HG03354 (cell line): Measurements from ENCODE around the gene NIN.
"Not testable (repeated sequence)": the region's sequence is repeated elsewhere in the genome, so short reads cannot be mapped to it uniquely, and the experiment has no call there.

Experiments
- ATAC-seq: cut with Tn5 transposase; IDR thresholded peaks from one replicate; pipeline ENCODE4 v1.9.1; 2021; ENCODE audit warnings: mild to moderate bottlenecking; ENCODE audit not compliant: unreplicated experiment, poor library complexity, severe bottlenecking

The NIN gene

DNA sequence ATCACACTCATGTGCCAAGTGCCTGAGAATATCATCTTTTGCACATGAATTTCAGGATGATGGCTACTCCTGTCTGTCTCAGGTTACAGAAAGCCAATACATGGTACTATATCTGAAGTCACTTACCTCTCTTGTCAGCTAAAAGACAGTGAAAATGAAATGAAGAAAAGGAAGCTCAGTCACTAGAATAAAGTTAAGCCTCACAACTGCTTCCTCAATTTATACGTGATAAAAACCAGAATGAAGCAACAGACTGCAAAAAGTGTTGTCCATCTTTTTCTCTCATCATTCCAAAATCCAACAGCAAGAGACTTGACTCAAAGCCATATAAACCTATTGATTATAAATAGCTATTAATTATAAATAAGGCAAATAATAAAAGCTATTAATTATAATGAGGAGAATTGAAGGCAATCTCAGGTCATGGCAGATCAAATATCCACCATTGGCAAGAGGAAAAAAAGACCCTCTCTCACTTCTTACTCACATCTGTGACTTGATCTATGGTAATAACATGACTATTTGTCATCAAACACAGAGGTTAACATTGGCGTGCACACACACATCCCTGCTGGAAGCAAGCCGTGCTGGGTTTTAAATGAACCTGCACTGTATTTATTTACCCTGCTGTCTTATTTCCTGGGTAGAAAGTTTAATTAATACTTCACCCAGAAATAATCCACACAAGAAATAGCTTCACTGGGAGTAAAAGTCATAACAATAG lies 10.0 kb downstream of the NIN start:
- ATAC-seq = no peak

DNA sequence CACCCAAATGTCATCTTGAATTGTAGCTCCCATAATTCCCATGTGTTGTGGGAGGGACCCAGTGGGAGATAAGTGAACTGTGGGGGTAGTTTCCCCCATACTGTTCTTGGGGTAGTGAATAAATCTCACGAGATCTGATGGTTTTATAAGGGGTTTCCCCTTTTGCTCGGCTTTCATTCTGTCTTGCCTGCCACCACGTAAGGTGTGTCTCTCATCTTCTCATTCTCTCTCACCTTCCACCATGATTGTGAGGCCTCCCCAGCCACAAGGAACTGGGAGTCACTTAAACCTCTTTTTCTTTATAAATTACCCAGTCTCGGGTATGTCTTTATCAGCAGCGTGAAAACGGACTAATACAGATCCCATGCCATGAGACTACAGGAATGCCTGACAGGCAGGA lies 11.7 kb downstream of the NIN start:
- not testable (repeated sequence) for ATAC-seq

DNA sequence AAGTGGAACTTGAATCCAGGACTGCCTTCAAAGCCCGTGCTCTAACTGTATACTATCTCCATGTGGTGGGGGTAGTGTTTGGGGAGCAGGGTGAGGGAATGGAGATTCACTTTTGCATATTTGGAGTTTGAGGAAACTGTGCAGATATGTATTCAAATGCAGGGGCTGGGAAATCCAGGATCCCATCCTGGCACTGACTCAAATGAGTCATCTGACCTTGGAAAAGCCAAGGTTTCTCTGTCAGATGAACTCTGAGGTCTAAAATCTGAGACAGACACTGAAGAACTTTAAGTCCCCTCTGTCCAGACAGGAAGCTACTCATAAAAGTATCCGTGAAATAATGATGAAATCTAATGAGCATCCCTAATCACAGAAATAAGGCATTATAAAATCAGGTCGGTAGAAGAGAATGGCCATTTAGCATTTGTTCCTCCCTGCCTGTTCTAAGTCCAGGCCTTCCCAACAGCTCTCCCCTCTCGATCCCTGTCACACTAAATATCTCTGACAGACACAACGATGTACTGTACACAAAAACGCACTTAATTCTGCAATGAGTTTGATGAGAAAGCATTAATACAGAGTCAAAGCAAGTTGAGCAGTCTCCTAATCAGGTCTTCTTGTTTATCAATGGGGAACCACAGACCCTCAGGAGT lies 14.4 kb downstream of the NIN start:
- no peak for ATAC-seq

DNA sequence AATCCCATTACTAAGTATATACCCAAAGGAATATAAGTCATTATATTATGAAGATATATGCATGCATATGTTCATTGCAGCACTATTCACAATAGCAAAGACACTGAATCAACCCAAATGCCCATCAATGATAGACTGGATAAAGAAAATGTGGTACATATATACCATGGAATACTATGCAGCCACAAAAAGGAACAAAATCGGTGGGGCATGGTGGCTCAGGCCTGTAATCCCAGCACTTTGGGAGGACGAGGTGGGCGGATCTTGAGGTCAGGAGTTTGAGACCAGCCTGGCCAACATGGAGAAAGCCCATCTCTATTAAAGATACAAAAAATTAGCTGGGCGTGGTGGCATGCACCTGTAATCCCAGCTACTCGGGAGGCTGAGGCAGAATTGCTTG lies 15.4 kb downstream of the NIN start:
- ATAC-seq = not testable (repeated sequence)

DNA sequence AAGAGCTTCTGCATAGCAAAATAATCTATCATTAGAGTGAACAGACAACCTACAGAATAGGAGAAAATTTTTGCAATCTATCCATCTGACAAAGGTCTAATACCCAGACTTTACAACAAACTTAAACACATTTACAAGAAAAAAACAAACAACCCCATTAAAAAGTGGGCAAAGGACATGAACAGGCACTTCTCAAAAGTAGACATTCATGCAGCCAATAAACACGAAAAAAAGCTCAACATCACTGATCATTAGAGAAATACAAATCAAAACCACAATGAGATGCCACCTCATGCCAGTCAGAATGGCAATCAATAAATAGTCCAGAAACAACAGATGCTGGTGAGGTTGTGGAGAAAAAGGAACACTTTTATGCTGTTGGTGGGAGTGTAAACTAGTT lies 15.9 kb downstream of the NIN start:
- ATAC-seq = not testable (repeated sequence)

DNA sequence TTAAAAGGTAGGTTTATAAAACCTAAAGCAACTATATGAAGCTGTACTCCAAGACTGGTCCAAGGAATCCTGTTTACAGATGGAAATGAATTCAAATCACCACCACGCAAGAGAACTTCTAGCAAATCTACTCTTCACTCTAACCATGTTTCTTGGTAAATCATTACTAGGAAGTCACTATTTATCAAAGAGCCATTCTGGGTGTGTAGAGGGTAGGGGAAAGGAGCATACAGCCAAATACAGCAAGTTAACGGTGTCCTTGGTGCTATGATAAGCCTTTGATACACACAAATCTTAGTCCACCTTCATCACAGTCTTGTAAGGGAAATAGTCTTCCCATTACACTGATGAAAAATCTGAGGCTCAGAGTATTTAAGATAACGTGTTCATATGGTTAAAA lies 16.8 kb downstream of the NIN start:
- ATAC-seq = no peak

DNA sequence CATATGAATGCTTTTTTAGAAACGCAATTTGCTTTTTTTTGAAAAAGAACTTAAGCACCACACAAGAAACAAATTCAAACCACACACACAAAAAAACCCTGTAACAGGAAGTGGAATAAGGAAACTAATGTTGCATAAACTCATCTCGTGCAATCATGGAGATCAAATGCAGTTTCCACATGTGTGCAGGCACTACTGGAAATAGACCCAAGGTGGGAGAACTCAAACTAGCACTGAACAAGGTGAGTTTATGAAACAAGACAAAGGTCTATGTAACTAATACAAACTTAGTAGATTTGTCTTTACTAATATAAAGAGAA lies 17.5 kb downstream of the NIN start:
- ATAC-seq = peak; percentile 71

DNA sequence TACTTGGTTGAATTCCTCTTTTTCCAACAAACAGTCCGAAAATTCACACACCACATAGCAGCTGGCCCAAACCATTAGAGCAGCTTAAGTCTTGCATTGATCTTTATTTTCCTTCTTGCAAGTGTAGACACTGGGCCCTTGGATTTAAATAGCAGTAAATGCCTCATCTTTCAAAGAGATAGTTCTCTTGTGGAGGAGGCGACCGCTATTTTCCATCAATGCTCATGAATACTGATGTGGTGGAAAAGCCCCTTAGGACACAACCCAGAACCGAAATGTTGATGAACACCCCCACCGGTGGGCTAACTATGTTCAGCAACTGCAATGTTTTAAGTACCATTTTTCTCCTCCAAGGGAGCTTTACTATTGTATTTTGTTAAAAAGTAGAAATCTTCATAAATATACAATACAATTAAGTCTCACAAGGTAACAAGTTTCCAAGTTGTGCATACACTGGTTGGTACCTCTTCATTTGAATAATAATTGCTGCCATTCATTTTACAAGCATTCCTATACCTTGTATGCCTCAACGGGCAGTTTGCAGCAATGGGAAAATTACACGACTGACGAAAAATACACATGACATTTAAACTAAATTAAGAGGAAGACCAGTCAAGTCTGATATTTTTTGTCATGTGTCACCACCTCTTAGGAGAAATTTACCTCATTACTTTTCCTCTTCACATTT lies 18.0 kb downstream of the NIN start:
- peak; percentile 35 for ATAC-seq

DNA sequence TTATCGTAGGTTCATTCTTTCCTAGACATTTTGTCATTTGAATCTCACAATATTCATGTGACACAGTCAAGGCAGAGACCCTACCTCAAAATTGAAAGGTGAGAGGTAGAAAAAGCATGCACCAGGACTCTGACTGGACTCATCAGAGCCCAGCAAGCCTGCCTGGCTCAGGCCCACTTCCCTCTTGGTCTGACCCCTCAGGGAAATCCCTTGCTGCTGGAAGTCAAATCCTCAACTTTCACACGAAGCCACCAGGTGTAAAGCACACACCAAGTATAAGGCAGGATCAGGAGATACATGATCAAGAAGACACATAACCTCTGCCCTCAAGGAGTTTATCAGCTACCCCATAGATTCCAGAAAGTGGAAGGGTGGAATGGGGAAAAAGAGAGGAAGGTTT lies 18.8 kb downstream of the NIN start:
- no peak for ATAC-seq

DNA sequence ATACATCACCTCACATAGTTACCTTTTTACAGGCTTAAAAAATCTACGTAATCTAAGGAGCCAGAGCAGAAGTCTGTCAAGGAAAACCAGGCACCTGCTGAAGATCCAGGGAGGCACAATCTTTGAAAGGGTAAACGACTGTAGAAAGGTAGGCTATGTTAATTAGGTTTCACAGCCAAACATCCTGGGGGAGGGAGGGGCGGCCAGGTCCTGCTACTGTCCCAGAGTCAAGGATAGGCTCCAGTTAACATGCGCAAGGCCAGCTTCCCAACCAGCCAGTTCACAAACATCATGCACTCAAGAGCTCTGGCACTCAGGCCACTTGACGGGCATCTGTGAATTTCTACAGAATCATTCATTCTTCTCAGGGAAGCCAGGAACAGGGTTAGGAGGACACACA lies 22.9 kb downstream of the NIN start:
- no peak for ATAC-seq

DNA sequence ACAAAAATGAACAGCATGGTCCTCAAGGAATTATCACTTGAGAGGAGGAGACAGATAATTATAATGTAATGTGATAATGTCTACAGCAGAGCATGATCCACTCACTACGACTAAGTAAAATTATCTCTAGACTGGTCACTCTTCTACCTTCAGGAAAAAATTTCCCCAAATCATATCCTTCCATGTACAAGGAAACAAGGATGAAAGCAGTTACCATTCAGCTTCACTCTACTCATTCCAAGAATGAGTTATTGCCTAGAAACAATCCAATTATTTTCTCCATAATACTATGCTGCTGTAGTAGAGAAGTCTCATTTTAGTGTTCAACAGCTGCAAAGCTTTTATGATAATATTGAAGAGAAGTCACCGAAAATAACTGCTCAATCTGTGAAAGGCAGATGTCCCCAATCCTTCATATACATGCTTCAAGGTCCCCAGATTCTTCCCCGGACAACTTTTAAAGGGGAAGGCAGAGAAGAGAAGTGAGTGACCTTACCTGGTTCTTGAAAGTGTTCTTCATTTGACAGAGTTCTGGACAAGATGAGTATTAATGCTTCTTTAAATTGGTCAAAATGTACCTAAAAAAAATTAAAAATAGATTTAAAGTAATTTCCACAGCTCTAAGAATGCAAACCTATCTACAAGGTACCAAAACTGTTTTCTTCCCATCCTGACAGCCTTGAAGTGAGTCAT lies 24.6 kb downstream of the NIN start:
- no peak for ATAC-seq

DNA sequence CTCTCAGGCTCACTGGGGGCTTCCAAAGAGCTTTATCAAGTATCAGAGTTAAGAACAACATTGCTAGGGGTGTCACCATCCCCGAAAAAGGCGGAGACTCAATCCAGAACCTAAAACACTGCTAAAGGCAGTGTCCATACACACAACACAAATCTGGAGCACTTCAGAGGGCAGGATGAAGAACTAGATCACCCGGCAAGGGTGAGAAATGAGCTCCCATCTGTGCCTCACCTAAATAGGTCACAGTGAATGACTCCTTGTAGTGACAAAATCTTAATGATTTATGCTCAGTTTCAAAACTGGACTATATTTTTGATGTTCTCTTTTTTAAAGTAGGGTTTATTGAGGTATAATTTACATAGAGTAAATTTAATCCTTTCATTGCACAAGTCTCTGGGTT lies 25.6 kb downstream of the NIN start:
- no peak for ATAC-seq

DNA sequence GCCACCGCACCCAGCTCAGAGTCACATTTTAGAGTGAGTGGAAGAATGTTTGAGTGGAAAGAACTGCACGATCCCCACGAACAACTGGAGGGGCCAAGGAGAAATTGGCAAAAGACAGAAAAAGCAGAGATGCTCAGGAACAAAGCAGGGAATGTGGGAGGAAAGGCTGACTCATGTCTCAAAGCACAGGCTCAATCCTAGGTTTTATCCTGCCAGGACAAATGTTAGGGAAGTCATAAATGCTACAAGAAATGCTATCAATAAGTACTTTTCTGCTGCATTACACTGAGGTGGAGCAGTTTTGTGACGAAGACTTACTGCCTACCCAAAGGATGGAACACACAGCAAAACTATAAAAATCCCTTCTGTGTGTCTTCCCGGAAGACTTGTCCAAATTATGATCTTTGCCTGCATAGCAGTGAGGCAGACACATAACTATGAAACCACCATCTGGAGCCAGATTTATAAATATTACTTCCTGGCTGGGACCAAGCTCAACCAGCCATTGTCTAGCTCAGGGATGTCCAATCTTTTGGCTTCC lies 26.7 kb downstream of the NIN start:
- ATAC-seq = no peak

DNA sequence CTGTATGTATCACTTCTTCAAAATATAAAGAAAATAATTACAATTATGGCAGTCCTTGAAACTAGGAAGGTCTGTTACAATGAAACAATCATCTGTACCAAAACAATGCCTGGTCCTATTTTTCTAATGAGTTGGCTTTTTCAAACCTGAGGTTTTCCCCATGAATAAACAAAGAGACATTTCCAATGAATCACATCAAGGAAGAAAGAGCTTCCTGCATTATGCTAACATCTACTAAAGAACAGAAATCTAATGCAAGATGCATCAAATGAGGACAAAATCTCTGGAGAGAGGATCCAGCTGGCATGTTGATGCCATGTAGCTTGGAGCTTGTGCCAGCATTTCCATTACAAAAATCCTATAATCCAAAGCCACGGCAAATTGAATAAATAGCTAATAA lies 29.3 kb downstream of the NIN start:
- no peak for ATAC-seq

DNA sequence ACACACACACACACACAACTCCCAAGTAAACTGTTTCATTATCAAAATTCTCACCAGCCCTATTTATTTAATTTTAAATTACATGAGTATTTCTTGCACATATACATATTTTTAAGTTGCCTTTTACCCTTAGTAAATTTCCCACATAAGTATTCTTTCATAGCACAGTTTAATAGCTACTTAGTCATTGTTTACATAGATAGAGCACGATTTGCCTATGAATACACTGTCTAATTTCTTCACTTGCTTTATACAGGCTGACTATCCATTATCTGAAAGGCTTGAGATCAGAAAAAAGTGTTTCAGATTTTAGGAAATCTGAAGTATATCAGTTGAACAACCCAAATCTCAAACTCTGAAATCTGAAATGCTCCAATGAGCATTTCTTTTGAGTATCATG lies 30.9 kb downstream of the NIN start:
- no peak for ATAC-seq

DNA sequence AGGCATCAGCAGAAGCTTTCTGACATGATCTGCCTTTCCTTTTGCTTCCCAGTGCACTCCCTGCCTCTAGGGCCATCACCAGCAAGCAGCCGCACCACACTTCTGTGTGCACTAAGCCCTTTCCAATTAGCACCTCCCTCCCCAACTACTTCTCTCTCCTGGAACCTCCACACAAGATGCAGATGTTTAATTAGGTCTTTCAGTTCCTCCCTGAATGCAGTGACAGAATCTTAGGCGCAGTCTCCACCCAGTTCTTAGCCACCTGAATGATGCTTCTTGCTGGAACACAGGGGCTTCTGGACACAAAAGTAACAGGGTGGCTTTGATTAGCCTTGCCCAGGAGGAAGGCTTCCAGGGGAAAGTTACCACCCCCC lies 32.9 kb downstream of the NIN start:
- ATAC-seq = peak; percentile 89

DNA sequence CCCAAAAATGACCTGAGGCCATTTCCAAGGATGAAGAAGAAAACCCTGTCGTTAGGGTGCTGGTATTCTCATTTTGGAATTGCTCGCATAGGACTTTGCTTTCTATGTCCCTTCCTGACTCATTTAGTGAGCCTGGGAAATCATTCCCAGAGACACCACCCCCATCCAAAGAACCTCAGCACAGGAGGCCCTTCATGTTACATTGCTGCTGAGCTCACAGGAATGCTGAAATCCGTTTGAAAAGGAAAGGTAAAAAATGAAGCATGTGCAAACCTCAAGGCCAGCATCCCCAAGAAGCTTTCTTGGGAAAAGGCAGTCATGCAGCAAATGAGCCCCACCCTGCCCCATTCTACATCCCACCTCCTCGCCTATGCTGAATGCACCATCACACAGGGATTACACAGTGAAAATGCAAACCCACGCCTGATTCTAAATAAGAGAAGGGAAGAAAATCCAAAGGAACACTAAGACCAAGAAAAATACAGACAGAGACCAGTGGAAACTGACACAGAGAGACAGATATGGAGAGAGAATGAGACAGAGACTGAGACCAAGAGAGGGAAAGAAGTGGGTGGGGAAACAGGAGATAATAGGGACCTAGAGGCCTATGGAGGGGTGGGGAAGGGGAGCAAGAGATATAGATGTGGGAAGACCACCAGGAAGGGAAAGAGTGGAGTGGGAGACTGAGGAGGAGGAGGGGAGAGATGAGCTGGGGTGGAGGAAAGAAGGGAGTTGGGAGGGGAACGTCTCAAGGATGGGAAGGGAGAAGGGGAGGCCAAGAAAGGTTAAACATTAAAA lies 33.5 kb downstream of the NIN start:
- no peak for ATAC-seq

DNA sequence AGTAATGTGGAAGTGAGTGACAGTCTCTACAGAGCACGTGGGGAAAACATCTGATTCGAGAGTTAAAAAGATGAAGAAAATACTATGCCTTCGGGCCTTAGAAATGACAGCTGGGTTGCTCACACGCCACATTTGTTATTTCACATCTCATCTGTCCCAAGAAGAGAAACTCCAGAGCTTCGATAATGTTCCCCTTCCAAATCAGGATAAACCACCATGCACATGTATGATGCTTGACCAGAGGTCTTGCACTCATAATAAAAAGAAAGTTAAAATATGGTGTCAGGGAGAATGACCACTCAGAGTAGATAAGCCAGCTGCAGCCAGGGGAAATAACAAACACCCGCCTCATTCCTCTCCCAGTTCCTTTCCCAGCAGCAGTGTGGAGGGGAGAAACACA lies 34.6 kb downstream of the NIN start:
- no peak for ATAC-seq

DNA sequence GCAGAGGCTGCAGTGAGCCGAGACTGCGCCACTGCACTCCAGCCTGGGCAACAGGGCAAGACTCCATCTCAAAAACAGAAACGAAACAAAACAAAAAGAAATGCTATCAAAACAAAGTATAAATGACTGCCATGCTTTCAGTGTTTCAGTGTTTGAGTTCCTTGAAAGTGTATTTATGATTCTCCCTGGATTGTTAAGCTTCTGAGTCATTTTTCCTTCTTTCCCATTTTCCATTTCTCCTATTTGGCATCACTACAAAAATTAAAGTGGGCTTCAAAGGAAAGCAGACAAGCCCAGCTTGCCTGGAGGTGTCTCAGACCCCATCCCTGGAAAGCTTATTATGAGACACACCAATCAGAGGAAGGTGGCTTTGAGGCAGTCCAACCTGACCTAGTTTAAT lies 35.1 kb downstream of the NIN start:
- no peak for ATAC-seq

DNA sequence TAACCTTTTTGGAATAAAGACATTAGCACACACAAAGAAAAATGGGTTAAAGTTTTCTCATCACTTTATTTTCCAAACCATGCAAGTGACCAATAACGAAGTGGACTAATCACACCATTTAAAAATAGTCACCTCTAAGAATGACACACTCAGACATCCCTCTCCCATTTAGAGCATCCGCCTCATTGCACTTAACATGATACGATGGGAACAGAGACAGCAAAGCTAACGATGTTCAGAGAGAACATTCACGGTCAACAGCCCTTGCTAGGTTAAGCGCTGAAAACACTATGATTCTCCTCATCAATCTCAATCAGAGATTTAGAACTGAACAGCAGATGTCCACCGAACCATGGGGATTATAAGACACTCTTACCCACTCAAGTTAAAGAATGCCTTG lies 35.8 kb downstream of the NIN start:
- no peak for ATAC-seq
